GM23338 (cell line): ENCODE measurements around the gene FOXN4. TPM values are rescaled to one million over a fixed set of nuclear protein-coding genes. Genes with fewer than 3 reads are reported as not detected.

Experiments used
- ATAC-seq: fragments of 200-7000 bp; cut with Tn5 transposase; 3 replicates; pipeline ENCODE4 v1.9.1; 2020
- DNase-seq: peaks from one replicate; pipeline ENCODE4 v3.0.0-alpha.2; 2015; ENCODE audit warnings: low spot score
- H2AFZ ChIP-seq: fragments of 200-600 bp; sonication (generic); 2 replicates; pipeline ENCODE4 v1.8.0; 2016; ENCODE audit warnings: antibody characterized with exemption, mild to moderate bottlenecking, moderate library complexity
- H3F3A ChIP-seq: fragments of 200-600 bp; sonication (generic); replicated peaks from 2 replicates; pipeline ENCODE4 v1.8.0; 2017; ENCODE audit warnings: antibody characterized with exemption, mixed run types, low read depth
- H3K27ac ChIP-seq: fragments of 200-600 bp; sonication (generic); 2 replicates; pipeline ENCODE4 v1.6.1; 2016; ENCODE audit warnings: low read depth
- H3K27me3 ChIP-seq: fragments of 200-600 bp; sonication (generic); 2 replicates; pipeline ENCODE4 v1.8.0; 2016; ENCODE audit warnings: mild to moderate bottlenecking, mixed run types, moderate library complexity; ENCODE audit not compliant: insufficient read depth
- H3K36me3 ChIP-seq: fragments of 200-600 bp; sonication (generic); 2 replicates; pipeline ENCODE4 v1.8.0; 2016; ENCODE audit warnings: mild to moderate bottlenecking; ENCODE audit not compliant: insufficient read depth
- H3K4me1 ChIP-seq: fragments of 200-600 bp; sonication (generic); 2 replicates; pipeline ENCODE4 v1.8.0; 2016; ENCODE audit warnings: mild to moderate bottlenecking, moderate library complexity; ENCODE audit not compliant: insufficient read depth
- H3K4me2 ChIP-seq: fragments of 200-600 bp; sonication (generic); 2 replicates; pipeline ENCODE4 v1.7.1; 2017; ENCODE audit warnings: mixed run types
- H3K4me3 ChIP-seq: fragments of 200-600 bp; sonication (generic); 2 replicates; pipeline ENCODE4 v1.6.1; 2016; ENCODE audit warnings: mixed run types
- H3K79me2 ChIP-seq: fragments of 200-600 bp; sonication (generic); replicated peaks from 2 replicates; pipeline ENCODE4 v1.8.0; 2017; ENCODE audit warnings: mild to moderate bottlenecking; ENCODE audit not compliant: insufficient read depth
- H3K9me2 ChIP-seq: fragments of 200-600 bp; sonication (generic); 2 replicates; pipeline ENCODE4 v1.8.0; 2017; ENCODE audit not compliant: insufficient read depth
- H4K20me1 ChIP-seq: fragments of 200-600 bp; sonication (generic); replicated peaks from 2 replicates; pipeline ENCODE4 v1.8.0; 2017; ENCODE audit warnings: mild to moderate bottlenecking; ENCODE audit not compliant: insufficient read depth
- H3K27ac Mint-ChIP-seq: 2 replicates; pipeline ENCODE4 v1.8.0; 2020; ENCODE audit warnings: inconsistent platforms, mild to moderate bottlenecking, moderate library complexity, mixed read lengths
- H3K27me3 Mint-ChIP-seq: 3 replicates; pipeline ENCODE4 v1.8.0; 2022; ENCODE audit warnings: low read depth, mild to moderate bottlenecking, moderate library complexity, mixed read lengths, inconsistent platforms; ENCODE audit not compliant: insufficient read depth, poor library complexity
- H3K36me3 Mint-ChIP-seq: 3 replicates; pipeline ENCODE4 v1.8.0; 2021; ENCODE audit warnings: low read depth, mild to moderate bottlenecking, inconsistent platforms, moderate library complexity, mixed read lengths
- H3K4me1 Mint-ChIP-seq: 3 replicates; pipeline ENCODE4 v1.8.0; 2020; ENCODE audit warnings: mild to moderate bottlenecking, inconsistent platforms, mixed read lengths
- H3K4me3 Mint-ChIP-seq: 3 replicates; pipeline ENCODE4 v1.8.0; 2021; ENCODE audit warnings: moderate library complexity, mild to moderate bottlenecking, inconsistent platforms, mixed read lengths
- H3K9me3 Mint-ChIP-seq: 3 replicates; pipeline ENCODE4 v1.8.0; 2020; ENCODE audit warnings: moderate library complexity, mild to moderate bottlenecking, inconsistent platforms, mixed read lengths
- CREB1 ChIP-seq: fragments of 250-450 bp; sonication (Bioruptor Pico); IDR thresholded peaks from 2 replicates; pipeline ENCODE4 v1.5.0; 2020; ENCODE audit warnings: low read depth, mild to moderate bottlenecking, moderate library complexity
- EZH2 ChIP-seq: fragments of 200-600 bp; sonication (generic); IDR thresholded peaks from one replicate; pipeline ENCODE4 v1.8.0; 2017; ENCODE audit warnings: antibody characterized with exemption, mild to moderate bottlenecking, low read depth; ENCODE audit not compliant: unreplicated experiment
- EZH2phosphoT487 ChIP-seq: fragments of 200-600 bp; sonication (generic); IDR thresholded peaks from one replicate; pipeline ENCODE4 v1.8.1; 2018; ENCODE audit warnings: antibody characterized with exemption; ENCODE audit not compliant: unreplicated experiment
- JUNB ChIP-seq: IDR thresholded peaks from one replicate; pipeline ENCODE4 v1.6.1; 2016; ENCODE audit warnings: antibody characterized with exemption; ENCODE audit not compliant: unreplicated experiment
- NANOG ChIP-seq: IDR thresholded peaks from 2 replicates; pipeline ENCODE4 v1.6.1; 2016; ENCODE audit warnings: antibody characterized with exemption, borderline replicate concordance
- POLR2AphosphoS5 ChIP-seq: IDR thresholded peaks from 2 replicates; pipeline ENCODE4 v1.6.1; 2016; ENCODE audit warnings: antibody characterized with exemption, low read depth
- ZNF114 ChIP-seq: fragments of 250-450 bp; sonication (Bioruptor Pico); IDR thresholded peaks from 2 replicates; pipeline ENCODE4 v1.5.0; 2020; ENCODE audit warnings: mild to moderate bottlenecking, moderate library complexity
- ZNF331 ChIP-seq: fragments of 250-450 bp; sonication (Bioruptor Pico); IDR thresholded peaks from 2 replicates; pipeline ENCODE4 v1.5.0; 2020; ENCODE audit warnings: low read depth, mild to moderate bottlenecking, moderate library complexity
- polyA plus RNA-seq: library from polyadenylated mRNA; unstranded; fragments of >200 nt; fragmentation: Nextera tagmentation; extraction: Ambion mirVana; gene quantifications from 2 replicates; pipeline ENCODE4 v1.2.1, GENCODE V29; 2016
- total RNA-seq: library from RNA; depleted of rRNA; stranded (reverse); fragments of >200 nt; shearing (Covaris generic); gene quantifications from 2 replicates; pipeline ENCODE4 v1.2.3, GENCODE V29; 2014
- TF ChIP-seq, protein P1 (sequence below): fragments of 250-450 bp; sonication (Bioruptor Pico); IDR thresholded peaks from 2 replicates; pipeline ENCODE4 v1.5.0; 2020; ENCODE audit warnings: mild to moderate bottlenecking, moderate library complexity
- TF ChIP-seq, protein P2 (sequence below), 2 experiments: fragments of 200-600 bp in 1 of 2; sonication (generic) in 1 of 2; conservative IDR thresholded peaks; 2 replicates each; pipeline versions ENCODE4 v1.5.1 to v1.6.1; 2016 to 2017; ENCODE audit warnings: antibody characterized with exemption in 2 of 2, low read depth in 2 of 2, mild to moderate bottlenecking in 2 of 2, moderate library complexity in 1 of 2
- TF ChIP-seq, protein P3 (sequence below): IDR thresholded peaks from 2 replicates; pipeline ENCODE4 v1.6.1; 2016; ENCODE audit warnings: antibody characterized with exemption

FOXN4 gene
- total and polyA plus RNA-seq, 2 experiments from 2014 or later, result 0.35 to 0.47 TPM

DNA sequence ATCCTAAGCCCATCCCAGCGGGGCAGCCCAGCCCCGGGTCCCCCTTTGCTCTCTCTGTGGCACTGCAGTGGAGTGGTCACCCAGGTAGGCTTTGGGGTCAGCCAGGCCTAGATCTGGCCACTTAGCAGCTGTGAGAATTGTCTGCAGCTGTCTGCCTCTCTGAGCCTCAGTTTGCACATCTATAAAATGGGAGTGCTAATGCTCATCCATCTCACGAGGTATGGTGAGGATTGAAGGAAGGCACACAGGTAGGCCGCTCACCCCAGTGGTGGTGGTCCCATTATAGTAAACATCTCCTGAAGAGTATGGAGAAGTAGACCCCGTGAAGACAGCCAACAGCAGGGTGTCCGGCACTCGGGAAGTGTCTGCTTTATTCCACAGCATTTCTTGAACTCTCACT, 9.2 kb downstream of the FOXN4 start:
- no peak for ATAC-seq
- H3K27me3 ChIP-seq, result no peaks in the 10 kb centered on the region
- no peak overlapping the region for H3K4me2 ChIP-seq
- Mint-ChIP-seq H3K9me3 (no peaks in the 10 kb centered on the region), H3K27ac (no peak overlapping the region), H3K4me3 (no peak overlapping the region), H3K27me3 (peaks cover 4% of the 10 kb centered on the region), H3K4me1 (peaks cover 4% of the 10 kb centered on the region), H3K36me3 (no peaks in the 10 kb centered on the region)
- no peak for DNase-seq
- H3K4me3 ChIP-seq, result no peak overlapping the region
- no peak overlapping the region for H3K27ac ChIP-seq
- no peaks in the 10 kb centered on the region for H4K20me1 ChIP-seq
- no peak for TF ChIP-seq ZNF331
- H3F3A ChIP-seq, result no peaks in the 10 kb centered on the region
- H3K9me2 ChIP-seq, result no peaks in the 10 kb centered on the region
- peaks cover 4% of the 10 kb centered on the region; the same call in 1 of the 2 replicates for H3K4me1 ChIP-seq
- no peaks in the 10 kb centered on the region for H3K79me2 ChIP-seq
- H3K36me3 ChIP-seq, result no peaks in the 10 kb centered on the region
- no peak overlapping the region for H2AFZ ChIP-seq

DNA sequence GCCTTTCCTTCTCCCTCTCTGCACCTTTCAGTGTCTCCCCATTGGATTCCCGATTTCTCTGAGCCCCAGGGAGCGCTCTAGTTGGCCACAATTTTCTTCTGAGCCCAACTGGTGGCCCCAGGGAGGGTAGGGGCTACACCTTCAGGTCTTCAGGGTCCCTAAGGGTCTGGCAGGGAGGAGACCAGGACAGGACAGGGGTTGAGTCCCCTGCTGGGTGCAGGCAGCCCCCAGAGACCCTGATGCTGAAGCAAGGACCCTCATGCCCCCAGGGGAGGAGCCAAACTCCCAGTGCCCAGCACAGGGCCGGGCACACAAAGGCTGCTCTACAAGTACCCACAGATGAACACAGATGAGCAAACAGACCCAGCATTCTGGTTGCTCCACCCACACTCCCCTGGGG, 12.7 kb downstream of the FOXN4 start:
- Histone ChIP-seq H3K9me2 (no peaks in the 10 kb centered on the region), H4K20me1 (no peaks in the 10 kb centered on the region), H3K79me2 (no peaks in the 10 kb centered on the region), H2AFZ (no peak overlapping the region), H3K4me2 (no peak overlapping the region), H3K27ac (no peak overlapping the region), H3F3A (no peaks in the 10 kb centered on the region), H3K27me3 (no peaks in the 10 kb centered on the region), H3K4me1 (no peaks in the 10 kb centered on the region; the same call in 1 of the 2 replicates), H3K36me3 (no peaks in the 10 kb centered on the region), H3K4me3 (no peak overlapping the region)
- H3K27me3 Mint-ChIP-seq, result peaks cover 9% of the 10 kb centered on the region
- no peak overlapping the region for H3K4me3 Mint-ChIP-seq
- DNase-seq (no peak), ATAC-seq (no peak)
- H3K9me3 Mint-ChIP-seq, result no peaks in the 10 kb centered on the region
- peaks cover 3% of the 10 kb centered on the region; the same call in 2 of the 3 replicates for H3K4me1 Mint-ChIP-seq
- H3K36me3 Mint-ChIP-seq, result no peaks in the 10 kb centered on the region
- no peak overlapping the region for H3K27ac Mint-ChIP-seq
- TF ChIP-seq EZH2phosphoT487 (no peak), JUNB (no peak), POLR2AphosphoS5 (no peak), ZNF114 (CRISPR knock-in tag) (no peak), NANOG (no peak), ZNF331 (no peak), CREB1 (CRISPR knock-in tag) (no peak), EZH2 (no peak)
- TF ChIP-seq, protein P1, sequence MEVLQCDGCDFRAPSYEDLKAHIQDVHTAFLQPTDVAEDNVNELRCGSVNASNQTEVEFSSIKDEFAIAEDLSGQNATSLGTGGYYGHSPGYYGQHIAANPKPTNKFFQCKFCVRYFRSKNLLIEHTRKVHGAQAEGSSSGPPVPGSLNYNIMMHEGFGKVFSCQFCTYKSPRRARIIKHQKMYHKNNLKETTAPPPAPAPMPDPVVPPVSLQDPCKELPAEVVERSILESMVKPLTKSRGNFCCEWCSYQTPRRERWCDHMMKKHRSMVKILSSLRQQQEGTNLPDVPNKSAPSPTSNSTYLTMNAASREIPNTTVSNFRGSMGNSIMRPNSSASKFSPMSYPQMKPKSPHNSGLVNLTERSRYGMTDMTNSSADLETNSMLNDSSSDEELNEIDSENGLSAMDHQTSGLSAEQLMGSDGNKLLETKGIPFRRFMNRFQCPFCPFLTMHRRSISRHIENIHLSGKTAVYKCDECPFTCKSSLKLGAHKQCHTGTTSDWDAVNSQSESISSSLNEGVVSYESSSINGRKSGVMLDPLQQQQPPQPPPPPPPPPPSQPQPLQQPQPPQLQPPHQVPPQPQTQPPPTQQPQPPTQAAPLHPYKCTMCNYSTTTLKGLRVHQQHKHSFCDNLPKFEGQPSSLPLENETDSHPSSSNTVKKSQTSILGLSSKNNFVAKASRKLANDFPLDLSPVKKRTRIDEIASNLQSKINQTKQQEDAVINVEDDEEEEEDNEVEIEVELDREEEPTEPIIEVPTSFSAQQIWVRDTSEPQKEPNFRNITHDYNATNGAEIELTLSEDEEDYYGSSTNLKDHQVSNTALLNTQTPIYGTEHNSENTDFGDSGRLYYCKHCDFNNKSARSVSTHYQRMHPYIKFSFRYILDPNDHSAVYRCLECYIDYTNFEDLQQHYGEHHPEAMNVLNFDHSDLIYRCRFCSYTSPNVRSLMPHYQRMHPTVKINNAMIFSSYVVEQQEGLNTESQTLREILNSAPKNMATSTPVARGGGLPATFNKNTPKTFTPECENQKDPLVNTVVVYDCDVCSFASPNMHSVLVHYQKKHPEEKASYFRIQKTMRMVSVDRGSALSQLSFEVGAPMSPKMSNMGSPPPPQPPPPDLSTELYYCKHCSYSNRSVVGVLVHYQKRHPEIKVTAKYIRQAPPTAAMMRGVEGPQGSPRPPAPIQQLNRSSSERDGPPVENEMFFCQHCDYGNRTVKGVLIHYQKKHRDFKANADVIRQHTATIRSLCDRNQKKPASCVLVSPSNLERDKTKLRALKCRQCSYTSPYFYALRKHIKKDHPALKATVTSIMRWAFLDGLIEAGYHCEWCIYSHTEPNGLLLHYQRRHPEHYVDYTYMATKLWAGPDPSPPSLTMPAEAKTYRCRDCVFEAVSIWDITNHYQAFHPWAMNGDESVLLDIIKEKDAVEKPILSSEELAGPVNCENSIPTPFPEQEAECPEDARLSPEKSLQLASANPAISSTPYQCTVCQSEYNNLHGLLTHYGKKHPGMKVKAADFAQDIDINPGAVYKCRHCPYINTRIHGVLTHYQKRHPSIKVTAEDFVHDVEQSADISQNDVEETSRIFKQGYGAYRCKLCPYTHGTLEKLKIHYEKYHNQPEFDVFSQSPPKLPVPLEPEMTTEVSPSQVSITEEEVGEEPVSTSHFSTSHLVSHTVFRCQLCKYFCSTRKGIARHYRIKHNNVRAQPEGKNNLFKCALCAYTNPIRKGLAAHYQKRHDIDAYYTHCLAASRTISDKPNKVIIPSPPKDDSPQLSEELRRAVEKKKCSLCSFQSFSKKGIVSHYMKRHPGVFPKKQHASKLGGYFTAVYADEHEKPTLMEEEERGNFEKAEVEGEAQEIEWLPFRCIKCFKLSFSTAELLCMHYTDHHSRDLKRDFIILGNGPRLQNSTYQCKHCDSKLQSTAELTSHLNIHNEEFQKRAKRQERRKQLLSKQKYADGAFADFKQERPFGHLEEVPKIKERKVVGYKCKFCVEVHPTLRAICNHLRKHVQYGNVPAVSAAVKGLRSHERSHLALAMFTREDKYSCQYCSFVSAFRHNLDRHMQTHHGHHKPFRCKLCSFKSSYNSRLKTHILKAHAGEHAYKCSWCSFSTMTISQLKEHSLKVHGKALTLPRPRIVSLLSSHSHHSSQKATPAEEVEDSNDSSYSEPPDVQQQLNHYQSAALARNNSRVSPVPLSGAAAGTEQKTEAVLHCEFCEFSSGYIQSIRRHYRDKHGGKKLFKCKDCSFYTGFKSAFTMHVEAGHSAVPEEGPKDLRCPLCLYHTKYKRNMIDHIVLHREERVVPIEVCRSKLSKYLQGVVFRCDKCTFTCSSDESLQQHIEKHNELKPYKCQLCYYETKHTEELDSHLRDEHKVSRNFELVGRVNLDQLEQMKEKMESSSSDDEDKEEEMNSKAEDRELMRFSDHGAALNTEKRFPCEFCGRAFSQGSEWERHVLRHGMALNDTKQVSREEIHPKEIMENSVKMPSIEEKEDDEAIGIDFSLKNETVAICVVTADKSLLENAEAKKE (CRISPR knock-in tag), result no peak
- TF ChIP-seq, protein P2, sequence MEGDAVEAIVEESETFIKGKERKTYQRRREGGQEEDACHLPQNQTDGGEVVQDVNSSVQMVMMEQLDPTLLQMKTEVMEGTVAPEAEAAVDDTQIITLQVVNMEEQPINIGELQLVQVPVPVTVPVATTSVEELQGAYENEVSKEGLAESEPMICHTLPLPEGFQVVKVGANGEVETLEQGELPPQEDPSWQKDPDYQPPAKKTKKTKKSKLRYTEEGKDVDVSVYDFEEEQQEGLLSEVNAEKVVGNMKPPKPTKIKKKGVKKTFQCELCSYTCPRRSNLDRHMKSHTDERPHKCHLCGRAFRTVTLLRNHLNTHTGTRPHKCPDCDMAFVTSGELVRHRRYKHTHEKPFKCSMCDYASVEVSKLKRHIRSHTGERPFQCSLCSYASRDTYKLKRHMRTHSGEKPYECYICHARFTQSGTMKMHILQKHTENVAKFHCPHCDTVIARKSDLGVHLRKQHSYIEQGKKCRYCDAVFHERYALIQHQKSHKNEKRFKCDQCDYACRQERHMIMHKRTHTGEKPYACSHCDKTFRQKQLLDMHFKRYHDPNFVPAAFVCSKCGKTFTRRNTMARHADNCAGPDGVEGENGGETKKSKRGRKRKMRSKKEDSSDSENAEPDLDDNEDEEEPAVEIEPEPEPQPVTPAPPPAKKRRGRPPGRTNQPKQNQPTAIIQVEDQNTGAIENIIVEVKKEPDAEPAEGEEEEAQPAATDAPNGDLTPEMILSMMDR (conservative IDR thresholded peaks at IDR 0.05; ENCODE audit: low read depth in 2 of 2), result no peak
- TF ChIP-seq, protein P3, sequence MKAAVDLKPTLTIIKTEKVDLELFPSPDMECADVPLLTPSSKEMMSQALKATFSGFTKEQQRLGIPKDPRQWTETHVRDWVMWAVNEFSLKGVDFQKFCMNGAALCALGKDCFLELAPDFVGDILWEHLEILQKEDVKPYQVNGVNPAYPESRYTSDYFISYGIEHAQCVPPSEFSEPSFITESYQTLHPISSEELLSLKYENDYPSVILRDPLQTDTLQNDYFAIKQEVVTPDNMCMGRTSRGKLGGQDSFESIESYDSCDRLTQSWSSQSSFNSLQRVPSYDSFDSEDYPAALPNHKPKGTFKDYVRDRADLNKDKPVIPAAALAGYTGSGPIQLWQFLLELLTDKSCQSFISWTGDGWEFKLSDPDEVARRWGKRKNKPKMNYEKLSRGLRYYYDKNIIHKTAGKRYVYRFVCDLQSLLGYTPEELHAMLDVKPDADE, result no peak
